Hepatocyte (in vitro differentiated cells): ENCODE measurements around the gene HEMK1. TPM values are rescaled to one million over a fixed set of nuclear protein-coding genes. Genes with fewer than 3 reads are reported as not detected.

Experiments used
- DNase-seq: peaks from one replicate; pipeline ENCODE4 v3.0.0-alpha.2; 2016; ENCODE audit warnings: low spot score
- H2AFZ ChIP-seq: fragments of 200-600 bp; sonication (generic); 2 replicates; pipeline ENCODE4 v1.6.0; 2016; ENCODE audit warnings: antibody characterized with exemption, mild to moderate bottlenecking
- H3K27ac ChIP-seq: fragments of 200-600 bp; sonication (generic); 2 replicates; pipeline ENCODE4 v1.5.1; 2016; ENCODE audit warnings: mild to moderate bottlenecking
- H3K27me3 ChIP-seq: fragments of 200-600 bp; sonication (generic); 2 replicates; pipeline ENCODE4 v1.6.1; 2016
- H3K36me3 ChIP-seq: fragments of 200-600 bp; sonication (generic); replicated peaks from 2 replicates; pipeline ENCODE4 v1.5.1; 2016; ENCODE audit warnings: low read depth; ENCODE audit not compliant: insufficient read depth
- H3K4me1 ChIP-seq: fragments of 200-600 bp; sonication (generic); 2 replicates; pipeline ENCODE4 v1.5.1; 2016; ENCODE audit warnings: mild to moderate bottlenecking, moderate library complexity; ENCODE audit not compliant: insufficient read depth
- H3K4me2 ChIP-seq: fragments of 200-600 bp; sonication (generic); 2 replicates; pipeline ENCODE4 v1.6.0; 2016
- H3K4me3 ChIP-seq: fragments of 200-600 bp; sonication (generic); 2 replicates; pipeline ENCODE4 v1.5.1; 2016; ENCODE audit warnings: mild to moderate bottlenecking
- H3K79me2 ChIP-seq: fragments of 200-600 bp; sonication (generic); 2 replicates; pipeline ENCODE4 v1.6.0; 2017; ENCODE audit warnings: mild to moderate bottlenecking
- H3K9me2 ChIP-seq: fragments of 200-600 bp; sonication (generic); replicated peaks from 2 replicates; pipeline ENCODE4 v1.6.0; 2017; ENCODE audit warnings: mild to moderate bottlenecking; ENCODE audit not compliant: insufficient read depth
- H3K9me3 ChIP-seq: fragments of 200-600 bp; sonication (generic); 2 replicates; pipeline ENCODE4 v1.5.1; 2016; ENCODE audit warnings: low read depth, mild to moderate bottlenecking
- H4K20me1 ChIP-seq: fragments of 200-600 bp; sonication (generic); 2 replicates; pipeline ENCODE4 v1.6.0; 2016; ENCODE audit warnings: mild to moderate bottlenecking; ENCODE audit not compliant: insufficient read depth, poor library complexity, severe bottlenecking
- EZH2 ChIP-seq: fragments of 200-600 bp; sonication (generic); IDR thresholded peaks from 2 replicates; pipeline ENCODE4 v1.6.1; 2016; ENCODE audit warnings: antibody characterized with exemption, mild to moderate bottlenecking, borderline replicate concordance
- EZH2phosphoT487 ChIP-seq: fragments of 200-600 bp; sonication (generic); IDR thresholded peaks from one replicate; pipeline ENCODE4 v1.6.1; 2018; ENCODE audit warnings: antibody characterized with exemption, mild to moderate bottlenecking, low read depth, moderate library complexity; ENCODE audit not compliant: unreplicated experiment, severe bottlenecking
- WGBS: methylation state at CpG from one replicate; pipeline ENCODE4 v1.1.6; 2016; ENCODE audit warnings: low lambda C conversion rate; ENCODE audit errors: missing lambda C conversion rate; 5-methylcytosine and 5-hydroxymethylcytosine counted together
- polyA plus RNA-seq: library from polyadenylated mRNA; unstranded; fragments of >200 nt; fragmentation: Nextera tagmentation; extraction: Ambion mirVana; gene quantifications from 2 replicates; pipeline ENCODE4 v1.2.1, GENCODE V29; 2016
- total RNA-seq: library from RNA; depleted of rRNA; stranded (reverse); fragments of >200 nt; gene quantifications from 2 replicates; pipeline ENCODE4 v1.2.3, GENCODE V29; 2014
- TF ChIP-seq, protein P1 (sequence below): fragments of 200-600 bp; sonication (generic); IDR thresholded peaks from 2 replicates; pipeline ENCODE4 v1.5.1; 2016; ENCODE audit warnings: antibody characterized with exemption, mild to moderate bottlenecking; ENCODE audit not compliant: poor library complexity

Gene HEMK1
- total and polyA plus RNA-seq, 2 experiments from 2014 or later: 18.6 to 27.2 TPM

DNA sequence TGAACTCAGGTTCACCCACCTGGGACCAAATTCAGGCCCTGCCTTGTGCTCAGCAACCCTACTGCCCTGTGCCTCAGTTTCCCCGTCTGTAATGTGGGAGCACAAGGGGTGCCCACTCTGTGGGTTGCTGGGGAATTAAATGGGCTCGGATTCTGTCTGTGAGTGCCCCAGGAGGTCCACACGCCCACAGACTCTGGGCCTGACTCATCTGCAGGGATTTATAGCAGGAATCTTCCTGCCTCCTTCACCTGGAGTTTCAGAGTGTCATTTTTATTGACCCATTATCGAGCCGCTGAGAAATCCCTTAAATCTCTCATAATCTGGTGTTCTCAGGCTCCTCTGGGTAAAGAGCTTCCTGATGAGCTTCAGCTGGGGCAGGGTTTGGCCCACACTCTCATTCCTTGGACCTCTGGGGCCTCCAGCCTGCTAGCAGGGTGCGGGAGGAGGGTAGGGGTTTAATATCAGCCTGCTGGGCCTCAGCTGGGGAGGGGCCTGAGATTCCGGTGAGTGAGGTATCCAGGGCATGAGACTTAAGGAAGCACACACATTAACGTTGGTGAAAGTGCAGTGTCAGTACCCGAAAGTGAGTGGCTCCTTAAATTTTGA, 18.2 kb upstream of the HEMK1 start:
- no peaks in the 10 kb centered on the region for H3K9me2 ChIP-seq
- no peaks in the 10 kb centered on the region for H3K27me3 ChIP-seq
- H2AFZ ChIP-seq: no peak overlapping the region
- H3K27ac ChIP-seq: peak overlapping the region; percentile 65
- 28% methylated on average over 9 of the region's 9 CpGs for WGBS
- TF ChIP-seq, protein P1, sequence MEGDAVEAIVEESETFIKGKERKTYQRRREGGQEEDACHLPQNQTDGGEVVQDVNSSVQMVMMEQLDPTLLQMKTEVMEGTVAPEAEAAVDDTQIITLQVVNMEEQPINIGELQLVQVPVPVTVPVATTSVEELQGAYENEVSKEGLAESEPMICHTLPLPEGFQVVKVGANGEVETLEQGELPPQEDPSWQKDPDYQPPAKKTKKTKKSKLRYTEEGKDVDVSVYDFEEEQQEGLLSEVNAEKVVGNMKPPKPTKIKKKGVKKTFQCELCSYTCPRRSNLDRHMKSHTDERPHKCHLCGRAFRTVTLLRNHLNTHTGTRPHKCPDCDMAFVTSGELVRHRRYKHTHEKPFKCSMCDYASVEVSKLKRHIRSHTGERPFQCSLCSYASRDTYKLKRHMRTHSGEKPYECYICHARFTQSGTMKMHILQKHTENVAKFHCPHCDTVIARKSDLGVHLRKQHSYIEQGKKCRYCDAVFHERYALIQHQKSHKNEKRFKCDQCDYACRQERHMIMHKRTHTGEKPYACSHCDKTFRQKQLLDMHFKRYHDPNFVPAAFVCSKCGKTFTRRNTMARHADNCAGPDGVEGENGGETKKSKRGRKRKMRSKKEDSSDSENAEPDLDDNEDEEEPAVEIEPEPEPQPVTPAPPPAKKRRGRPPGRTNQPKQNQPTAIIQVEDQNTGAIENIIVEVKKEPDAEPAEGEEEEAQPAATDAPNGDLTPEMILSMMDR: no peak
- TF ChIP-seq EZH2phosphoT487: no peak
- no peak for TF ChIP-seq EZH2
- H3K4me1 ChIP-seq: peaks cover 20% of the 10 kb centered on the region
- no peak overlapping the region for H3K4me3 ChIP-seq
- no peaks in the 10 kb centered on the region for H4K20me1 ChIP-seq
- H3K36me3 ChIP-seq: no peaks in the 10 kb centered on the region
- no peaks in the 10 kb centered on the region for H3K9me3 ChIP-seq
- peak; percentile 55 for DNase-seq
- peak overlapping the region; percentile 31 for H3K4me2 ChIP-seq
- H3K79me2 ChIP-seq: no peaks in the 10 kb centered on the region

DNA sequence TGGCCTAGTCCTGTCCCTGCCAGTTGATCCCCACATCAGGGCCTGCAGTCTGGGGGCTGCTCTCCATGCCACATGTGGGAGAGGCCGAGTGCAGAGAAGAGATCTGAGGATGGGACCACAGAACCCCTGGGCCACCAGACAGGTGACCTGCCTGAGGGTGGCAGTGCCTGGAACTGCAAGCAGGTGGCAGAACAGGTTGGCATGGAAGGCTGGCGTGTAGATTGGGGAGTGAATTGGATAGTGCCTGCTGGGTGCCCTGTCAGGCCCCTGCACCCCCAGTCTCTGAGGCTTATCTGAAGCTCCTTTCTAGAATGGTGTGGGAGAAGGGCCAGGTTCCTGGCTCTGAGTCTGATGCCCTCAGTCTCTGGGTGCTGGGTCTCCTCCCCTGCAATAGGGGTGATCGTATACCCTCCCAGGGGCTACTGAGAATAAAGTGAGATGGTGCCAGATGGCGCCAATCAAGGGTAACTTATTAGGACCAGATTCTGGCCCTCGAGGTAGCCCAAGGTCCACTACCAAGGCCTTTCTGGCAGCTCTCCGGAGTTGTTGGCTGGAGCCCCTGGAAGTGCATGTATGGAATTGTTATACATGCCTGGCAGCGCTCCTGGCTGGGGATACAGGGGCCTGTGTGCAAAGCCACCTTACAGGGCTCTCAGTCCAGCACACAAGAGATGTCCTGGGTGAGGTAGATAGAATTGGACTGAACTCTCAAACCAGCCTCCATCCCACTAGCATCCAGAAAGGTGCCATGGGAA, 17.5 kb upstream of the HEMK1 start:
- Histone ChIP-seq H2AFZ (no peak overlapping the region), H3K27me3 (no peaks in the 10 kb centered on the region), H3K4me2 (peak overlapping the region; percentile 31), H3K9me3 (no peaks in the 10 kb centered on the region), H3K27ac (peak overlapping the region; percentile 65), H3K9me2 (no peaks in the 10 kb centered on the region), H3K4me1 (peaks cover 20% of the 10 kb centered on the region), H3K36me3 (no peaks in the 10 kb centered on the region), H3K79me2 (no peaks in the 10 kb centered on the region), H4K20me1 (no peaks in the 10 kb centered on the region), H3K4me3 (no peak overlapping the region)
- no peak for TF ChIP-seq EZH2
- TF ChIP-seq, protein P1: no peak
- no peak for TF ChIP-seq EZH2phosphoT487
- 74% methylated on average over 7 of the region's 7 CpGs for WGBS
- no peak for DNase-seq

DNA sequence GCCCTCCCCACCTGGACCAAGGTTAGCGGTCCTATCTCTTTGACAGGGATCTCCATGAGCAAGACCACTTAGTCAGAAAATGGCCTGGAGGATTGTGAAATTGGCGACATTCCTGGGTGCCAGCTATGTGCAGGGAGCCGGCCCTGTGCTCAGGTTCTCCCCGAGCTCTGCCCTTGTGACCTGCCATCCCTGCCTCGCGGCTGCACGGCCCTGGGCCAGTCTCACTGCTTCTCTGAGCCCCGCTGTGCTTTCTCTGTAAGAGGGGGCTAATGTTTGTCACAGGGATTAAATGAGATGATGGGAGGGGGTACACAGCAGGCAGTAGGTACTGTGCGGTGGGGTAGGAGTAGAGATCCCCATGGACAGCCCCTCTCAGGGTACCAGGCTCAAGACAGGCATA, 16.7 kb upstream of the HEMK1 start:
- H3K9me3 ChIP-seq: no peaks in the 10 kb centered on the region
- H3K4me2 ChIP-seq: no peak overlapping the region
- DNase-seq: no peak
- H3K79me2 ChIP-seq: no peaks in the 10 kb centered on the region
- no peaks in the 10 kb centered on the region for H4K20me1 ChIP-seq
- no peak overlapping the region for H3K27ac ChIP-seq
- no peaks in the 10 kb centered on the region for H3K27me3 ChIP-seq
- WGBS: 83% methylated on average over 9 of the region's 9 CpGs
- TF ChIP-seq EZH2 (no peak), EZH2phosphoT487 (no peak)
- TF ChIP-seq, protein P1: no peak
- no peaks in the 10 kb centered on the region for H3K9me2 ChIP-seq
- H3K4me3 ChIP-seq: no peak overlapping the region
- no peak overlapping the region for H2AFZ ChIP-seq
- H3K36me3 ChIP-seq: no peaks in the 10 kb centered on the region
- H3K4me1 ChIP-seq: peaks cover 20% of the 10 kb centered on the region
